Mesothelial cell of epicardium (in vitro differentiated cells): ENCODE measurements around the gene AMFR. TPM values are rescaled to one million over a fixed set of nuclear protein-coding genes. Genes with fewer than 3 reads are reported as not detected.

Experiments used
- DNase-seq, 2 experiments: peaks; one replicate each; pipeline ENCODE4 v3.0.0; 2021; ENCODE audit warnings: low spot score in 2 of 2; ENCODE audit not compliant: unreplicated experiment in 2 of 2
- H3K27ac Mint-ChIP-seq: 2 replicates; pipeline ENCODE4 v1.8.0; 2021; ENCODE audit warnings: mixed read lengths
- H3K27me3 Mint-ChIP-seq: 2 replicates; pipeline ENCODE4 v1.8.0; 2021; ENCODE audit warnings: low read depth, mixed read lengths
- H3K36me3 Mint-ChIP-seq: 2 replicates; pipeline ENCODE4 v1.8.0; 2021; ENCODE audit warnings: mixed read lengths
- H3K4me1 Mint-ChIP-seq: 2 replicates; pipeline ENCODE4 v1.8.0; 2021; ENCODE audit warnings: mixed read lengths
- H3K4me3 Mint-ChIP-seq: 2 replicates; pipeline ENCODE4 v1.8.0; 2021; ENCODE audit warnings: mild to moderate bottlenecking, moderate library complexity, mixed read lengths
- H3K9me3 Mint-ChIP-seq: 2 replicates; pipeline ENCODE4 v1.8.0; 2021; ENCODE audit warnings: mixed read lengths
- CTCF ChIP-seq: fragments of 200-600 bp; sonication (generic); IDR thresholded peaks from one replicate; pipeline ENCODE4 v1.5.0; 2021; ENCODE audit warnings: antibody characterized with exemption; ENCODE audit not compliant: unreplicated experiment
- total RNA-seq: library from RNA; stranded (reverse); gene quantifications from 3 replicates; pipeline ENCODE4 v1.2.1, GENCODE V29; 2021

The AMFR gene
- total RNA-seq, 1 donor from 2014 or later, result 60.0 TPM

DNA sequence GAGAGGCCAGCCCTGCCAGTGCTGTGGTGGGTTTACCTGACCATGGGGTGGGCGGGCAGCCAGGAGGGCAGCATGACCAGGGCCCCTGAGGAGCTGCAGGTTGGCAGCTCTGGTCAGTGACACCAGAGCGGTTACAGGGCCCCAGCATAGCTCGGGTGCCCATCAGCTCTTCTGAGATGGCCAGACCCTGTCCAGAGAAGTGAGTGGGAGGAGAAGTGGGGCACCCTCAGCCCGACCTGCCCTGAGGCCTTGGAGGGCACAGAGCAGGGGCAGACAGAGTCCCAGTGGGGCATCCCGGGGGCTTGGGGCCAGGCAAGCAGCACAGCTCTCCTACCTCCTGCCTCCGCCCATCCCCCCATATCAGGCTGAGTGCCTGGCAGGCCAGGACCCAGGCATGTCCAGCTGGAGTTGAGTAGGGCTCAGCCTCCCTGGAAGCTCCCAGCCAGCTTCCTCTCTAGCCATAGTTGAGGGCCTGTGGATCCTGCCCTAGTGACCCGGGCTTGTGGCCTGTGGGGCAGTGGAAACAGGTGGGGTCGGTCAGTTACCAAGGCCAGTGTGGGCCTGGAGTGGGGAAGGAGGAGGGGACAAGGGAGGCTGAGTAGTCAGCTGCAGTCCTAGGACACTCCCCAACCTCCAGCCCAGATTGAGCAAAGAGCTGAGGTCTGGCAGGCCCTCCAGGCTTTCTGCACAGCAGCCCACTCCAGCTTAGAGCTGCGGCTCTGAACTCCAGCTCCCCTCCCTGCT lies 83.5 kb downstream of the AMFR start:
- H3K27ac Mint-ChIP-seq, result no peak overlapping the region
- H3K4me1 Mint-ChIP-seq, result peaks cover 14% of the 10 kb centered on the region
- H3K9me3 Mint-ChIP-seq, result no peaks in the 10 kb centered on the region
- H3K27me3 Mint-ChIP-seq, result no peaks in the 10 kb centered on the region
- no peak overlapping the region for H3K4me3 Mint-ChIP-seq
- no peaks in the 10 kb centered on the region for H3K36me3 Mint-ChIP-seq
- no peak for TF ChIP-seq CTCF
- no peak for DNase-seq

DNA sequence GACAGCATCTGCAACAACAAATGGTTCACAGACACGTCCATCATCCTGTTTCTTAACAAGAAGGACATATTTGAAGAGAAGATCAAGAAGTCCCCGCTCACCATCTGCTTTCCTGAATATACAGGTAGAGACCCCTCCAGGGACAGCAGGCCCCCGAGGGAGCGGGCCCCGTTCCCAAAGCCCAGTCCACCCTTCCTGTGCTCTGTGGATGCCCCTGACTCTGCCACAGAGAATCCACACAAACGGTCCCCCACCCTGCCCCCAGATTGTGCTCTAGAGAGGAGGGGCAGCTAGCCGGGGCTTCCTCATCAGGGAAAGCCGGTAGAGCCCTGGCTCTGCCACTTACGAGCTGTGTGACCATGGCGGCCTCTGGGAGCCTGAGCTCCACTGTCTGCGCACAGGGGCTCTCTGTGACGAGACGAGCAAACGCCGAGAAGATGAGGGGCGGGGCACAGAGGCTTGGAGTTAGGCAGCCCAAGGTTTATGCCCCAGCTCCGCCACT lies 84.4 kb downstream of the AMFR start:
- no peak for TF ChIP-seq CTCF
- no peaks in the 10 kb centered on the region for H3K36me3 Mint-ChIP-seq
- H3K27me3 Mint-ChIP-seq, result no peaks in the 10 kb centered on the region
- H3K4me1 Mint-ChIP-seq, result peaks cover 14% of the 10 kb centered on the region
- no peak overlapping the region for H3K27ac Mint-ChIP-seq
- H3K9me3 Mint-ChIP-seq, result no peaks in the 10 kb centered on the region
- no peak overlapping the region for H3K4me3 Mint-ChIP-seq
- no peak for DNase-seq

DNA sequence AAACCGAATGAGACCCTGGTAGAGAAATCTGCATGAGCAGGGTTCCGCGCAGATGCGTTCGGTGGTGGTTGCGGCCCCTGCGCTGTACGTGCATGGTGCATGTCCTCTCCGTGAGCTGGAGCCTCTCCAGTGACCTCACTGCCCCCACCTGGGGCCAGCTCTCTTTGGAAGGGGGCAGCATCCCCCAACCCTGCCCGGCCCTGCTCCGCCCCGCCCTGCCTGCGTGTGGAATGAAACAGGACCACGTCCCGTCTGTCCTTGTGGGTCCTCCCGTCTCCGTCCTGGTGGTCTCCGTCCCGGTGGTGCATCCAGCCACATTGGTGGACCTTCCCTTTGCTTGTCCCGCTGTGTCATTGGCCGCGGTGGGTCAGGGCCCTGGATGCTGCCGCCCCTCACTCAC lies 84.9 kb downstream of the AMFR start:
- Mint-ChIP-seq H3K27ac (no peak overlapping the region), H3K9me3 (no peaks in the 10 kb centered on the region), H3K27me3 (no peaks in the 10 kb centered on the region), H3K36me3 (no peaks in the 10 kb centered on the region), H3K4me3 (no peak overlapping the region), H3K4me1 (peaks cover 14% of the 10 kb centered on the region)
- DNase-seq, result no peak
- no peak for TF ChIP-seq CTCF

GRCh38 chr16:56339431-56340195 lies 85.7 kb downstream of the AMFR start:
- H3K27ac Mint-ChIP-seq, result no peak overlapping the region
- no peak for TF ChIP-seq CTCF

GRCh38 chr16:56338566-56339318 lies 86.6 kb downstream of the AMFR start:
- H3K36me3 Mint-ChIP-seq, result no peaks in the 10 kb centered on the region
- H3K4me3 Mint-ChIP-seq, result no peak overlapping the region
- H3K4me1 Mint-ChIP-seq, result peaks cover 3% of the 10 kb centered on the region
- no peak for DNase-seq
- no peak overlapping the region for H3K27ac Mint-ChIP-seq
- TF ChIP-seq CTCF, result no peak
- H3K27me3 Mint-ChIP-seq, result no peaks in the 10 kb centered on the region
- H3K9me3 Mint-ChIP-seq, result no peaks in the 10 kb centered on the region

More at GRCh38 chr16:56339431-56340195, 85.7 kb downstream of the AMFR start:
- Mint-ChIP-seq H3K4me3 (no peak overlapping the region), H3K9me3 (no peaks in the 10 kb centered on the region), H3K36me3 (no peaks in the 10 kb centered on the region), H3K4me1 (peaks cover 11% of the 10 kb centered on the region), H3K27me3 (no peaks in the 10 kb centered on the region)
- DNase-seq, result no peak
